Measurements from ENCODE around the gene F7.
"Not testable (repeated sequence)": the region's sequence is repeated elsewhere in the genome, so short reads cannot be mapped to it uniquely, and the experiment has no call there.

F7 gene

DNA sequence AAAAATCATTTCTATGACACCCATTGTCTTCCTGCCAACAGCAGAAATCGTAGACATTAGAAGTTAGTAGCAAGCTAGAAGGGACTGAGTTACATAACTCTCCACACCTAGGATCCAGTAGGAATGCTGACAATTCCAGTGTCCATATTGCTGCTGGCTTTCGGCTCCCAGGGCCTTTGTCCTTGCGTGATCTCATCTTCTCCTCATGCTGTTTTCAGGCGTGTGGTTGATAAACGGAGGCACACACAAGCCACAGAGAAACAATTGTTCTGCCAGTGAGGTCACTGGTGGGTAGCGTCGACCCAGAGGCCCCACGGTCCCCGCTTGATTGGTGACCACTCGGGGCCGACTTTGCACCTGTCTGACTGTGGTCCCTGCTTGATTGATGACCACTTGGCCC is 31.6 kb upstream of the F7 start:
- no peak for DNase-seq

GRCh38 chr13:113074401-113074800 is 31.2 kb upstream of the F7 start:
- DNase-seq: no peak

DNA sequence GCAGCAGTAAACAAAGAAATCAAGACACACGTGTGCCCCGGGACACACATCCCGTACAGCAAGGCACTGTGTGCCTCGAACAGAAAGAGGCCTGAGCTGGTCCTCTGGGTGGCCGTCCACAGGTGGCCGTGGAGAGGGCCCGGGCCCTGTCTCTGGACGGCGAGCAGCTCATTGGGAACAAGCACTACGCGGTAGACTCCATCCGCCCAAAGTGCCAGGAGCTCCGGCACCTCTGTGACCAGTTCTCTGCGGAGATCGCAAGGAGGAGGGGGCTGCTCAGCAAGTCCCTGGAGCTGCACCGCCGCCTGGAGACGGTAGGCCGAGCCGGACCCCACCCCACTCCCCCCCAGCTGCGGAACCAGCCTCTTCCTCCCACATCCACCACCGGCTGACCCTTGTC is 30.7 kb upstream of the F7 start:
- no peak for DNase-seq

- DNase-seq: no peak
These were observed 29.9 kb upstream of the F7 start for GRCh38 chr13:113075711-113076110.

DNA sequence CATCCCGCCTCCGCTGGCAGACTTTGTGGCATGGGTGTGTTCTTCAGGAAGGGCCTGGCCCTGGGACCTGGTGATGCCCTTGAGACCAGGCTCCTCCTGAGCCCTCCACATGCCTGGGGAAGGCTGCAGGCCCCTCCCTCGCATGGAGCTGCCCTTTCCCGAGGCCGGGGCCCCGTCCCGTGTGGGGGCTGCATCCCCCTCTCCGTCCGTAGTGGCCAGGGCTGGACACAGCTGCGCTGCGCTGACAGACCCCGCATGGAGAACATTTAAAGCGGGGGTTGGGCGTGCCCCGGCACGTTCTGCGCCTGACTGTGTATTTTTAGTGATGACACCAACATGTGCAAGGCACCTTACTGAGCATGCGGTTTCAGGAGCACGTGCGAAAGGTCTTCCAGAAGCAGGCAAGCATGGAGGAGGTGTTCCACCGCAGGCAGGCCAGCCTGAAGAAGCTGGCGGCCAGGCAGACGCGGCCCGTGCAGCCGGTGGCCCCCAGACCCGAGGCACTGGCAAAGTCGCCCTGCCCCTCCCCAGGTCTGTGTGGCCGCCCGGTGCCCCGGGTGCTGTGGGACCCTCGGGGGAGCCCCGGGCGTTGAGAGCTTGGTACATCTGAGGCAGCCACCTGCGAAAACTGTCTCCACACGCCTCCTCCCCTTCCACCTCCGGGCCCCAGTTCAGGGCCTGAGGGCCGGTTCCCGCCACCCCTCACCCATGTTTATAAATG is 28.8 kb upstream of the F7 start:
- no peak for DNase-seq

- no peak for DNase-seq
These were observed 28.0 kb upstream of the F7 start for GRCh38 chr13:113077566-113077952.

GRCh38 chr13:113077953-113078901 is 27.4 kb upstream of the F7 start:
- DNase-seq: no peak

GRCh38 chr13:113078902-113079780 is 26.4 kb upstream of the F7 start:
- no peak for DNase-seq

DNA sequence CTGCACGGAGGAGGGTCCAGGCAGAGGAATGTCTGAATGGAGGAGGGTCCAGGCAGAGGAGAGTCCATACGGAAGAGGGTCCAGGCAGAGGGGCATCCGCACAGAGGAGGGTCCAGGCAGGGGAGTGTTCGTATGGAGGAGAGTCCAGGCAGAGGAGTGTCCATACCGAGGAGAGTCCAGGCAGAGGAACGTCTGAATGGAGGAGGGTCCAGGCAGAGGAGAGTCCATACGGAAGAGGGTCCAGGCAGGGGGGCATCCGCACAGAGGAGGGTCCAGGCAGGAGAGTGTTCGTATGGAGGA is 25.9 kb upstream of the F7 start:
- DNase-seq: not testable (repeated sequence)

- DNase-seq: no peak
These were observed 25.2 kb upstream of the F7 start for GRCh38 chr13:113080361-113080831.

DNA sequence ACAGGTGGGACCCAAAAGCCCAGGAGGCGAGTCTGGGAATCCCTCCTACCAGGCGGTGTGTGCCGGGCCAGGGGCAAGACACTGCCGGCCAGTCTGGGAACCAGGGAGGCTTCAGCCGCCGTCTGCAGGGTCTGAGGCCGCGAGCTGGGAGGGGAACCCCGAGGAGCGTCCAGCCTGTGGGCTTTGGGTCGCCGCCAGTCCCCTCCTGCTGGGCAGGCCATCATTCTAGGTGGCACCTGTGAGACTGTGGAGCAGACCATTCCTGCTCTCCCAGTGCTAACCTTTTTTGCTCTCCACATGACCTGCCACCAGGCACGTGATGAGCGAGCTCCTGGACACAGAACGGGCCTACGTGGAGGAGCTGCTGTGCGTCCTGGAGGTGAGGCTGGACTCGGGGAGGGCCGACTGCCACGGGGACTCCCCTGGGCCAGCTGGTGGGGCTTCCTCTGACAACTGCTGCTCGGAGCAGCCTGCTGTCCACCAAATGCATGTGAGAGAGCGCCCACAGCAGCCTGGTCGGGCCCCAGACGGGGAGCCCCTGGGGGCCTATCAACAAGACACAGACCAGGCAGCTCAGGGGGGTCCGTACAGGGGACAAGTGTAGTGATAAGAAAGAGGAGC is 24.6 kb upstream of the F7 start:
- DNase-seq: no peak

DNA sequence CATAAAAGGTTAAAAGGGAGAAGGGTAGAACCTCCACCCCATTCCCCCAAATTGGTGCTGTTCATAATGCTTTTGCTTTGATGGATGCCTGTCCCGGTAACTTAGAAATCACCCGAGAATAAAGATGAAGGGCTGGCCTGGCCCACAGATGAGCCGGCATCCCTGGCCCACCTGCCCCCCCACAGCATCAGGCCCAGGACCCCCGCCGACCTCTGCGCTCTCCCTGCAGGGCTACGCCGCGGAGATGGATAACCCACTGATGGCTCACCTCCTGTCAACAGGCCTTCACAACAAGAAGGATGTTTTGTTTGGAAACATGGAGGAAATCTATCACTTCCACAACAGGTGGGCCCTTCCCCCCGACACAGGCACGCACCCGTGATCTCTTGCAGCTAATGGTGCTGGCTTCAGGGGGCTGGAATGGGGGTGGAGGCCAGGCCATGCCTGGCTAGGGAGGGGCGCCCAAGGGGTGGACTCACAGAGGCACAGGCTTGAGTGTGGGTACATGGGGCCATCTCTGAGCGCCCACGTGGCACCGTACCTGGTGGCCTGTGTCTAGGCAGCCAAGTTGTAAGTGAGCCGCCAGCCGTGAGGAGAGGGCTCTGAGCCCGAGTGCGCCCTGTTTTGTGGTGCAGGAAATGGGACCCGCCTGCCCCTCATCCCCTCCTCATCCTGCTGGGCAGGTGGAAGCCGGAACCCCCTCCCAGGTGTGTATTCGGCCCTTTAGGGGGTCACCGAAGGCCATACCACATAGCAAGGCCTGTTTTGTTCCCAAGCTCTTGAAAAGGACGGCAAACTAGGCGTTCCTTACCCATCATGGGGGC is 23.2 kb upstream of the F7 start:
- DNase-seq: no peak

DNA sequence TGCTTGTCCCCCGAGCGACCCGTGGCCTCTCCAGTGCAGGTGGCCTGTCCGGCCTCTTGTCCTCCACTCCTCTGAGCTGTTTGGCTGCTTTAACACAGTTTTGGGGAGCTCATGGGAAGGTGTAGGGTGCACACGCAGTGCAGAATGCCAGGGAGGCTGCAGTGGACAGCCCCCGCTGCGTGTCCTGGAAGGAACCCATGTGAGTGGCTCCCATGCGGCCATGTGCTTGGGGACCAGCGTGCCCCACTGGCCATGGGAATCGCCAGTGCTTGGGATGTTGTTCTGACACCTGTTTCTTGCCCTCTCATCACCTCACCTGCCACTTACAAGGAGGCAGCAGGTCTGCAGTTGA is 22.6 kb upstream of the F7 start:
- no peak for DNase-seq

- DNase-seq: no peak
These were observed 22.1 kb upstream of the F7 start for GRCh38 chr13:113083402-113084061.

DNA sequence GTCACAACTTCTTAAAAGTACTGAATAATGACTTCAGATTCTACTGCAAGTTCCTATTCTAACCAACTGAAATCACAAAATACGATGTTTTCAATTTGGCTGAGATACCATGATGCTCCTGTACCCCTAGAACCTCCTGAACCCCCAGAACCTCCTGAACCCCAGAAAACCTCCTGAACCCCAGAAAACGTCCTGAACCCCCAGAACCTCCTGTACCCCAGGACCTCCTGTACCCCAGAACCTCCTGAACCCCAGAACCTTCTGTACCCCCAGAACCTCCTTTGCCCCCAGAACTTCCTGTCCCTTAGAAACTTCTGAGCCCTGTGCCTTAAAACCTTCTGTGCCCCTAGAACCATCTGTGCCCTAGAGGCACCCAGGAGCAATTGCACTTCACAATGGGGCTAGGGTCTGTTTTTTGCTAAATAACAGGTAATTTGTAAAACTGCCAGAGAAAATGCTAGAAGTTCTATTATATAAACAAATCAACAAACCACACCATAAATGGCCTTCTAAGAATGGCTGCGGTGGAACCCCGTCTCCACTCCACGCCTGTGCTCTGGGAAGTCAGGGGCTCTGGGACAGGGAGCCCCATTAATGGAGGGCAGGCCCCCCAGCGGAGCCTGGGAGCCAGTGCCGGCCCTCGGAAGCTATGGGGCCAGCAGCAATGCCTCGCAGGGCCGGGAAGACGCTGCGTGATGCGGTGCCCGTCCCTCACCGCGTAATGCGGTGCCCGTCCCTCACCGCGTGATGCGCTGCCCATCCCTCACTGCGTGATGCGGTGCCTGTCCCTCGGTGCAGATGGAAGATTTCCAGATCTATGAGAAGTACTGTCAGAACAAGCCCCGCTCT is 21.3 kb upstream of the F7 start:
- no peak for DNase-seq

GRCh38 chr13:113084943-113085540 is 20.5 kb upstream of the F7 start:
- DNase-seq: no peak

DNA sequence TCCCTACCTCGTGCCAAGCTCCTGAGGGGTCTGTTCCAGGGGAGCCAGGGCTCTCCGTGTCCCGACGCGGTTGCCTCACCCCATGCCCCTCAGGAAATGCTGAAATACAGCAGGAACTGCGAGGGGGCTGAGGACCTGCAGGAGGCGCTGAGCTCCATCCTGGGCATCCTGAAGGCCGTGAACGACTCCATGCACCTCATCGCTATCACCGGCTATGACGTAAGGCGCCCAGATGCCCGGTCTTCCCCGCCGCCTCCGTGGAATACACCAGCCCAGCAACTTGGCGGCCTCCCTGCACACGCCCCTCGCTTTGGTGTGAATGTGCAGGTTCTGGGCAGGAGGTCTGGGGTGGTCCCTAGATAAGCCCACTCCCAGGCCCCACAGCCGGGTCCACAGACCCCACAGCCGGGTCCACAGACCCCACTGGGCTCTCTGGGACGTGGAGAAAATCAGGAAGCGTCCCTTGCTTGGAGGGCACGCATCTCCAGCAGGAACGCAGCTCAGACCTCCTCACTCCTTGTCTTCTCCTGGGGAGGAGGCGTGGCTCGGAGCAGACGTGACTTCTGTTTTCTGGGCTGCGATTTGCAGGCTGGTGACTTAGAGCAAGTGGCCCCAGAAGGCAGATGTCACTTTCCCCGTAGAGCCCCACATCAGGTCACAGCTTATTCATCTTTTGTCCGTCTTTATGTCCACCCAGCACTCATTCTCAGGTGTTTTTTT is 19.4 kb upstream of the F7 start:
- no peak for DNase-seq

DNA sequence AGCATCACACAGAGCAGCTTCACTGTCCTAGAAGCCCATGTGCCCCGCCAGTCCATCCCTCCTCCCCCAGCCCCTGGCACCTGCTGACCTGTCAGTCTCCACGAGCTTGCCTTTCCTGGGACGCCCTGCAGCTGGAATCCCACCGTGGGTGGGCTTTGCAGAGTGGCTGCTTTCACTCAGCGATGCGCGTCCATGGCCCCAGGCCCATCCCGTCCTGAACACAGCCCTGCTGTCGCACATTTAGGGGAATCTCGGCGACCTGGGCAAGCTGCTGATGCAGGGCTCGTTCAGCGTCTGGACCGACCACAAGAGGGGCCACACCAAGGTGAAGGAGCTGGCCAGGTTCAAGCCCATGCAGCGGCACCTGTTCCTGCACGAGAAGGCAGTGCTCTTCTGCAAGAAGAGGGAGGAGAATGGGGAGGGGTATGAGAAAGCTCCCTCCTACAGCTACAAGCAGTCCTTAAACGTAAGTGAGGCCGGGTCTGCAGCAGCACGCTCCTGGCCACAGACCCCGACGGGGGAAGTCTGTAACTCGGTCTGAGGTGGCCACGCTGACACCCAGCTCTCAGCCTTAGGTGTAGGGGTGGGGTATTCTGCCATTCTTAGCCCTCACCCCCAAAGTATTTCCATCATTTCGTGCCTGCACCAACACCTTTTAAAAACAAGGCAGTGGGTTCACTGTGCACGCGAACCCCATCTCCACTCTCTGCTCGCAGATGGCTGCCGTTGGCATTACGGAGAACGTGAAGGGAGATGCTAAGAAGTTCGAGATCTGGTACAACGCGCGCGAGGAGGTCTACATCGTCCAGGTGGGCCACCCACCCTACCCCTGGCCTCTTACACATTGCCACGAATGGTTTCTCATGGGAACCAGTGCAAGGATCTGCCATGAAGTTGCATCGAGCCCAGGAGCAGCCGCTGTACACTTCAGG is 18.3 kb upstream of the F7 start:
- DNase-seq: no peak
